Gastroesophageal sphincter (tissue), 4 donors: ENCODE measurements around the gene TRPC4. TPM values are rescaled to one million over a fixed set of nuclear protein-coding genes. Genes with fewer than 3 reads are reported as not detected.

ENCODE experiments used
- ATAC-seq: fragments of 150-250 bp; one replicate; pipeline ENCODE4 v1.9.1; 2016; ENCODE audit warnings: mild to moderate bottlenecking, moderate library complexity
- H3K27ac ChIP-seq, 4 donors: fragments of 200-600 bp; sonication (generic) in 3 of 4; 1 replicate in 3 of 4; 2 replicates in 1 of 4; pipeline ENCODE4 v1.5.1; 2016 to 2019
- H3K27me3 ChIP-seq: fragments of 200-600 bp; sonication (generic); one replicate; pipeline ENCODE4 v1.5.1; 2019
- H3K36me3 ChIP-seq, 2 donors: fragments of 200-600 bp; sonication (generic); one replicate each; pipeline ENCODE4 v1.5.1; 2019; ENCODE audit warnings: control low read depth in 1 of 2
- H3K4me1 ChIP-seq, 3 donors: fragments of 200-600 bp; sonication (generic); 1 replicate in 2 of 3; 2 replicates in 1 of 3; pipeline ENCODE4 v1.5.1; 2016 to 2019; ENCODE audit warnings: control low read depth in 2 of 3
- H3K4me3 ChIP-seq, 2 donors: fragments of 200-600 bp; sonication (generic); one replicate each; pipeline ENCODE4 v1.5.1; 2019; ENCODE audit warnings: mild to moderate bottlenecking in 1 of 2, moderate library complexity in 1 of 2
- H3K9me3 ChIP-seq, 3 donors: fragments of 200-600 bp; sonication (generic); one replicate each; pipeline ENCODE4 v1.5.1; 2017 to 2019; ENCODE audit warnings: control low read depth in 2 of 3
- CTCF ChIP-seq, 4 experiments: fragments of 200-600 bp in 2 of 4; fragments of 450-650 bp in 2 of 4; sonication (generic) in 1 of 4; IDR thresholded peaks; one replicate each; pipeline ENCODE4 v1.5.1; 2017 to 2019; ENCODE audit warnings: antibody characterized with exemption in 4 of 4, mild to moderate bottlenecking in 2 of 4, moderate library complexity in 2 of 4
- EP300 ChIP-seq: sonication (generic); formaldehyde crosslinking; IDR thresholded peaks from one replicate; pipeline ENCODE4 v1.6.1; 2017; ENCODE audit warnings: antibody characterized with exemption, mild to moderate bottlenecking
- POLR2A ChIP-seq, 2 donors: fragments of 450-650 bp; IDR thresholded peaks; one replicate each; pipeline ENCODE4 v1.6.1; 2017; ENCODE audit warnings: antibody characterized with exemption in 2 of 2, mild to moderate bottlenecking in 2 of 2, moderate library complexity in 1 of 2
- POLR2AphosphoS5 ChIP-seq: sonication (generic); formaldehyde crosslinking; IDR thresholded peaks from one replicate; pipeline ENCODE4 v1.6.1; 2017; ENCODE audit warnings: antibody characterized with exemption
- WGBS, 2 donors: methylation state at CpG; one replicate each; pipeline ENCODE4 v1.1.5; 2018; ENCODE audit warnings: low coverage in 1 of 2; 5-methylcytosine and 5-hydroxymethylcytosine counted together
- total RNA-seq, 4 donors: library from RNA; depleted of rRNA; stranded (reverse); fragments of >200 nt; gene quantifications; one replicate each; pipeline ENCODE4 v1.1.0, GENCODE V29; 2016

The TRPC4 gene
- total RNA-seq, 4 donors from 2014 or later = 0.31 to 1.1 (median 0.87) TPM; not detected in 1

GRCh38 chr13:37665420-37665819 is 204.2 kb downstream of the TRPC4 start:
- H3K27ac ChIP-seq = no peak overlapping the region
- ATAC-seq = no peak
- peaks cover 0 to 5% (median 0%) of the 10 kb centered on the region in 3 donors for H3K9me3 ChIP-seq
- TF ChIP-seq POLR2A (IDR thresholded peaks at IDR 0.05) (no peak), CTCF (IDR thresholded peaks at IDR 0.05) (no peak)
- H3K36me3 ChIP-seq = no peaks in the 10 kb centered on the region
- H3K4me1 ChIP-seq = no peaks in the 10 kb centered on the region
- no peak overlapping the region for H3K4me3 ChIP-seq
- WGBS, 2 donors = 51 to 61% methylated on average over 2 of the region's 2 CpGs
- no peaks in the 10 kb centered on the region for H3K27me3 ChIP-seq

- Histone ChIP-seq H3K9me3 (peaks cover 0 to 5% (median 0%) of the 10 kb centered on the region in 3 donors), H3K27ac (no peak overlapping the region), H3K4me3 (no peak overlapping the region), H3K36me3 (no peaks in the 10 kb centered on the region), H3K4me1 (no peaks in the 10 kb centered on the region), H3K27me3 (no peaks in the 10 kb centered on the region)
- no peak for TF ChIP-seq CTCF (IDR thresholded peaks at IDR 0.05)
- no peak for TF ChIP-seq EP300
- no peak for TF ChIP-seq POLR2AphosphoS5
- no peak for TF ChIP-seq POLR2A (IDR thresholded peaks at IDR 0.05)
- 60 to 82% methylated on average over 4 of the region's 4 CpGs for WGBS, 2 donors
- ATAC-seq = no peak
These were observed 205.8 kb downstream of the TRPC4 start for GRCh38 chr13:37663724-37664123.

GRCh38 chr13:37662624-37663023 is 206.9 kb downstream of the TRPC4 start:
- H3K36me3 ChIP-seq = no peaks in the 10 kb centered on the region
- H3K27me3 ChIP-seq = no peaks in the 10 kb centered on the region
- H3K4me3 ChIP-seq = no peak overlapping the region
- no peak overlapping the region for H3K27ac ChIP-seq
- H3K4me1 ChIP-seq = no peaks in the 10 kb centered on the region
- no peak for ATAC-seq
- peaks cover 0 to 5% (median 0%) of the 10 kb centered on the region in 3 donors for H3K9me3 ChIP-seq
- WGBS, 2 donors = 65 to 75% methylated on average over 3 of the region's 3 CpGs
- TF ChIP-seq EP300 = no peak
- no peak for TF ChIP-seq CTCF (IDR thresholded peaks at IDR 0.05)
- no peak for TF ChIP-seq POLR2A (IDR thresholded peaks at IDR 0.05)
- no peak for TF ChIP-seq POLR2AphosphoS5

- 92 to 93% methylated on average over 1 of the region's 1 CpG for WGBS, 2 donors
These were observed 211.6 kb downstream of the TRPC4 start for GRCh38 chr13:37657956-37658355.

More at GRCh38 chr13:37657956-37658355, 211.6 kb downstream of the TRPC4 start:
- TF ChIP-seq POLR2AphosphoS5 (no peak), CTCF (IDR thresholded peaks at IDR 0.05) (no peak), EP300 (no peak), POLR2A (IDR thresholded peaks at IDR 0.05) (no peak)
- Histone ChIP-seq H3K27ac (no peak overlapping the region), H3K4me1 (no peaks in the 10 kb centered on the region), H3K9me3 (no peaks in the 10 kb centered on the region), H3K4me3 (no peak overlapping the region), H3K27me3 (no peaks in the 10 kb centered on the region), H3K36me3 (no peaks in the 10 kb centered on the region)
- no peak for ATAC-seq
